Measurements from ENCODE around the gene HSDL1. TPM values are rescaled to one million over a fixed set of nuclear protein-coding genes. Genes with fewer than 3 reads are reported as not detected.
A peak's percentile ranks its signal among the peaks of the same experiment; 100 is the strongest.

HSDL1 gene
- total and polyA plus RNA-seq, 10 of the 15 experiments (the other 5 are each of a cell fraction or from before 2014, with no cell fraction given): 2.0 to 13.4 (median 5.6) TPM

DNA sequence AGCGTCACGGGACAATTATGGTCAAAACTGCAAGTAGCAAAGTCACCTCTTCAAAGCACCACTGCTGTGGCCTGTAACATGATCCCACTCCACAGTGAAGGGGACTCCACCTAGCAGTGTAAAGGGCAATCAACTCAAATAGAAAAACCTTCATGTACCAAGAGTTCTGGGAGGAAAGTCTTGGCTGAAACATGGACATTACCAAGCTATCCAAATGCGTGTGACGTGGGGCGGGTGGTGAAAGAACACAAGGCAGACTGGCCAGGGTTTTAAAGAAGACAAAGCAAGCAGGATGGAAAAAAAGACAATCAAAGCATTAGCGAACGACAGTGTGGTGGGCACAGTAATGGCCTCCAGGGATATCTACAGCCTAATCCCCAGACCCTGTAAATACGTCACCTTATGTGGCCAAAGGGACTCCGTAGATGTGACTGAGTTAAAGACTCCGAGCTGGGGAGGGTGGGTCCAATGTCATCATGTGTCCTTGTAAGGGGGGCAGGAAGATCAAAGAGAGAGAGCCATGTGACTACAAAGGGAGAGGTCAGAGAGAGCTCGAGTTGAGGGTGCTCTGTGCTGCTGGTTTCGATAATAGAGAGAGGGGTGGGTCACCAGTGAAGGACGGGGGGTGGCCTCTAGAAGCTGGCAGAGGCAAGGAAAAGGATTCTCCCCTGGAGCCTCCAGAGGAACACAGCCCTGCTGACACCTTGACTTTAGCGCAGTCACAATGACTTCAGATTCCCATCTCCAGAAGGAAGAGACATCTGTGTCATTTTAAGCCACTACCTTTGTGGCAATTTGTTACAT is 6.0 kb downstream of the HSDL1 start (continued):
- TF ChIP-seq GABPA (IDR thresholded peaks at IDR 0.05; ENCODE audit: low read depth): no peak
- no peak for TF ChIP-seq ETV6 (conservative IDR thresholded peaks at IDR 0.05 in 1 of 2, IDR thresholded peaks at IDR 0.05 in 1 of 2; ENCODE audit: borderline replicate concordance in 1 of 2, low read depth in 1 of 2)
- TF ChIP-seq NR2F1 (conservative IDR thresholded peaks at IDR 0.05): 0 out of 2 replicates have a peak, but pooled peaks have one; percentile 32
- TF ChIP-seq, protein P1, sequence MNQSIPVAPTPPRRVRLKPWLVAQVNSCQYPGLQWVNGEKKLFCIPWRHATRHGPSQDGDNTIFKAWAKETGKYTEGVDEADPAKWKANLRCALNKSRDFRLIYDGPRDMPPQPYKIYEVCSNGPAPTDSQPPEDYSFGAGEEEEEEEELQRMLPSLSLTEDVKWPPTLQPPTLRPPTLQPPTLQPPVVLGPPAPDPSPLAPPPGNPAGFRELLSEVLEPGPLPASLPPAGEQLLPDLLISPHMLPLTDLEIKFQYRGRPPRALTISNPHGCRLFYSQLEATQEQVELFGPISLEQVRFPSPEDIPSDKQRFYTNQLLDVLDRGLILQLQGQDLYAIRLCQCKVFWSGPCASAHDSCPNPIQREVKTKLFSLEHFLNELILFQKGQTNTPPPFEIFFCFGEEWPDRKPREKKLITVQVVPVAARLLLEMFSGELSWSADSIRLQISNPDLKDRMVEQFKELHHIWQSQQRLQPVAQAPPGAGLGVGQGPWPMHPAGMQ (IDR thresholded peaks at IDR 0.05; ENCODE audit: borderline replicate concordance): no peak
- peak; percentile 66; the same call in 1 of the 2 replicates for TF ChIP-seq ATF7 (IDR thresholded peaks at IDR 0.05; ENCODE audit: low read depth)
- no peak for TF ChIP-seq NR2C2 (IDR thresholded peaks at IDR 0.05; ENCODE audit: borderline replicate concordance, control insufficient read depth, insufficient read length, low read depth)
- TF ChIP-seq BCL11A (IDR thresholded peaks at IDR 0.05; ENCODE audit: low read depth, low read length): no peak
- TF ChIP-seq, protein P2, sequence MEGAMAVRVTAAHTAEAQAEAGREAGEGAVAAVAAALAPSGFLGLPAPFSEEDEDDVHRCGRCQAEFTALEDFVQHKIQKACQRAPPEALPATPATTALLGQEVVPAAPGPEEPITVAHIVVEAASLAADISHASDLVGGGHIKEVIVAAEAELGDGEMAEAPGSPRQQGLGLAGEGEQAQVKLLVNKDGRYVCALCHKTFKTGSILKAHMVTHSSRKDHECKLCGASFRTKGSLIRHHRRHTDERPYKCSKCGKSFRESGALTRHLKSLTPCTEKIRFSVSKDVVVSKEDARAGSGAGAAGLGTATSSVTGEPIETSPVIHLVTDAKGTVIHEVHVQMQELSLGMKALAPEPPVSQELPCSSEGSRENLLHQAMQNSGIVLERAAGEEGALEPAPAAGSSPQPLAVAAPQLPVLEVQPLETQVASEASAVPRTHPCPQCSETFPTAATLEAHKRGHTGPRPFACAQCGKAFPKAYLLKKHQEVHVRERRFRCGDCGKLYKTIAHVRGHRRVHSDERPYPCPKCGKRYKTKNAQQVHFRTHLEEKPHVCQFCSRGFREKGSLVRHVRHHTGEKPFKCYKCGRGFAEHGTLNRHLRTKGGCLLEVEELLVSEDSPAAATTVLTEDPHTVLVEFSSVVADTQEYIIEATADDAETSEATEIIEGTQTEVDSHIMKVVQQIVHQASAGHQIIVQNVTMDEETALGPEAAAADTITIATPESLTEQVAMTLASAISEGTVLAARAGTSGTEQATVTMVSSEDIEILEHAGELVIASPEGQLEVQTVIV (IDR thresholded peaks at IDR 0.05; ENCODE audit: borderline replicate concordance, partially characterized antibody): no peak
- no peak for TF ChIP-seq HDAC2 (IDR thresholded peaks at IDR 0.05)
